ENCODE results near the gene CSTB. TPM values are rescaled to one million over a fixed set of nuclear protein-coding genes. Genes with fewer than 3 reads are reported as not detected.

Gene CSTB
- polyA plus RNA-seq, 1 experiment = 58.2 TPM

DNA sequence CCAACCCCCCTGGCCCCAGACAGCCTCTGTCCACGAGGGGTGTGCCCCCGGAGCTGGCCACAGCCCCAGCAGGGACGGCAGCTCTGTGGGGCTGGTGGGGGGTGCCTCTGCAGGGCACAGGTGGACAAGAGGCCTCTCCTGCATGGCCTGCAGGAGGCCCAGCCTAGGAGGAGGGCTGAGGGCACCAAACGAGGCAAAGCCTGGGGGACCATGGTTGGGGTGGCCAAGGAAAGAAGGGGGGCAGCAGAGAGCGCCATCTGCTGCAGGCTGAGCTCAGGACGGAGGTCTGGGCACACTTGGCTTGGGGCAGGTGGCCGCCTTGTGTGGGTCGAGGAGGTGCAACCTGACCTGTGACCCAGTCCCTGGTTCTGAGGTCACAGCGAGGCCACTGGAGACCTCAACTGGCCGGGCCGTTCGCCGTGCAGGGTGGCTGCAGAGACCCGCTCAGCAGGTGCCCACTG is 40.5 kb upstream of the CSTB start:
- CTCF ChIA-PET = interaction anchor here (0.6 to 1.6 kb wide), 2 partner anchors 10 to 28 kb away, joined by 4 to 6 read pairs; no protein-coding TSS in a partner anchor

GRCh38 chr21:43815991-43816390 is 39.9 kb upstream of the CSTB start:
- POLR2A ChIA-PET = no interaction called here
- no peak for TF ChIP-seq CTCF (IDR thresholded peaks at IDR 0.05; ENCODE audit: insufficient read depth, low read depth, low read length)

More for the DNA sequence above, 40.5 kb upstream of the CSTB start:
- Histone ChIP-seq H3K27me3 (ENCODE audit: control insufficient read depth, insufficient read depth, low read length) (peaks cover 3% of the 10 kb centered on the region; the same call in 1 of the 2 replicates), H3K36me3 (ENCODE audit: control insufficient read depth, insufficient read depth, low read length) (no peaks in the 10 kb centered on the region), H3K4me3 (ENCODE audit: low read depth, low read length) (no peak overlapping the region)
- DNase-seq (ENCODE audit: low read depth) = no peak
- no peak for TF ChIP-seq CTCF (IDR thresholded peaks at IDR 0.05; ENCODE audit: insufficient read depth, low read depth, low read length)
- POLR2A ChIA-PET = no interaction called here

DNA sequence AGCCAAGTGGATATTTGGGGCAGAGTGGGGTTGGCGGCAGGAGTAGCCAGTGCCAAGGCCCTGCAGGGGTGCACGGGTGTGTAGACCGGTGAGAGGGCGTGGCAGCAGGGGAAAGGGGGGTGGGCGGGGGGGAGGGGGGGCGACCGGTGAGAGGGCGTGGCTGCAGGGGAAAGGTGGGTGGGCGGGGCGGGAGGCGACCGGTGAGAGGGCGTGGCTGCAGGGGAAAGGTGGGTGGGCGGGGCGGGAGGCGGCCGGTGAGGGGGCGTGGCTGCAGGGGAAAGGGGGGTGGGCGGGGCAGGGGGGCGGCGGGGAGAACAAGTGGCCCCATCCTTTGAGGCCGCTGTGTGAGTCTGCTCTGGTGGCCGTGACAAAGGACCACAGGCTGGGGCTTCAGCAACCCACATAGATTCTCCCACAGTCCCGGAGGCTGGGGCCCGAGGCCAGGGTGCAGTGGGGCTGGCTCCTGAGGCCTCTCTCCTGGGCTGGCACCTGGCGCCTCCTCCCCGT is 39.1 kb upstream of the CSTB start:
- no peaks in the 10 kb centered on the region for H3K36me3 ChIP-seq (ENCODE audit: control insufficient read depth, insufficient read depth, low read length)
- CTCF ChIA-PET = no interaction called here
- TF ChIP-seq CTCF (IDR thresholded peaks at IDR 0.05; ENCODE audit: insufficient read depth, low read depth, low read length) = no peak
- peaks cover 3% of the 10 kb centered on the region; the same call in 1 of the 2 replicates for H3K27me3 ChIP-seq (ENCODE audit: control insufficient read depth, insufficient read depth, low read length)
- H3K4me3 ChIP-seq (ENCODE audit: low read depth, low read length) = no peak overlapping the region
- DNase-seq (ENCODE audit: low read depth) = no peak
- POLR2A ChIA-PET = no interaction called here

More at GRCh38 chr21:43815991-43816390, 39.9 kb upstream of the CSTB start:
- CTCF ChIA-PET = no interaction called here
- H3K27me3 ChIP-seq (ENCODE audit: control insufficient read depth, insufficient read depth, low read length) = peaks cover 3% of the 10 kb centered on the region; the same call in 1 of the 2 replicates
- no peak overlapping the region for H3K4me3 ChIP-seq (ENCODE audit: low read depth, low read length)
- H3K36me3 ChIP-seq (ENCODE audit: control insufficient read depth, insufficient read depth, low read length) = no peaks in the 10 kb centered on the region
- DNase-seq (ENCODE audit: low read depth) = no peak

DNA sequence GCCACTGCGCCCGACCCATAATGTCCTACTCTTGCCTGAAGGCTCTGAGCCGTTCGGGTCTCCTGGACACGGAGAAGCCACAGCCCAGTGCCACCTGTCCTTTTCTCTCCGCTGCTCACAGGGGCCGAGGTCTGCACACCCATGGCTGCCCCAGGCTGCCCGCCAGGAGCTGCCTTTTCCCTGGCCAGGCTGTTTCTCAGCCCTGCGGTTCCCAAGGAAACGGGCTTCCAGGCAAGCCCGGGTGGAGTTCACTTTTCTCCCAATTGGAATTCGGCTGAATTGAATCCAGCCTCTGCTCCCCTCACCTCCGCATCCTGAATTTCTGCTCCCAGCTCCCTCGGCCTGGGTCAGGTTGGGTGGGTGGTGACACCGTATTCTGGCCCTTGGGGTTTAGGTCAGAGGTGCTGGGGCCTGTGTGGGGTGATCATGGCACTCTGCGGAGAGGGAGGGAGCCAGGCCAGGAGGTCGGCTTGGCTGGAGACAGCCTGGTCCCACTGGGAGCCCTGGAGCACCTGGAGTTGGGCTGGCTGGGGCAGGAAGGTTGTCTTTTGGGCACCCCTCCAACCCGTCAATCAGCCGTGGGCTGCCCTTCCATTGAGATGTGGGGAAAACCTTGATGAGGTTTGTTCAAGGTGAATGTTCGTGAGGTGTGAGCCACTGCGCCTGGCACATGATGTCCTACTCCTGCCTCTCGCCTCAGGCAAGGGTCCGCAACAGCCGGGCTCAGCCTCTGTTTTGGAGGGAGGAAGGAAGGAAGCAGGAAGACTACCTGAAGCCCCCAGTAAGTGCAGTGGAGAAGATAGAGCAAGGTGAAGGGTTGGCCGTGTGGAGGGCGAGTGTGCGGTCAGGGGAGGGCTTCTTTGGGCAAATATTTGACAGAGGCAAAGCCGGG is 38.4 kb upstream of the CSTB start:
- no peak for TF ChIP-seq CTCF (IDR thresholded peaks at IDR 0.05; ENCODE audit: insufficient read depth, low read depth, low read length)
- DNase-seq (ENCODE audit: low read depth) = no peak
- no peak overlapping the region for H3K4me3 ChIP-seq (ENCODE audit: low read depth, low read length)
- POLR2A ChIA-PET = no interaction called here
- CTCF ChIA-PET = interaction anchor here (1.4 kb wide), 2 partner anchors 23 to 170 kb away, joined by 3 read pairs; no protein-coding TSS in a partner anchor
- no peaks in the 10 kb centered on the region for H3K36me3 ChIP-seq (ENCODE audit: control insufficient read depth, insufficient read depth, low read length)
- H3K27me3 ChIP-seq (ENCODE audit: control insufficient read depth, insufficient read depth, low read length) = peaks cover 3% of the 10 kb centered on the region; the same call in 1 of the 2 replicates

DNA sequence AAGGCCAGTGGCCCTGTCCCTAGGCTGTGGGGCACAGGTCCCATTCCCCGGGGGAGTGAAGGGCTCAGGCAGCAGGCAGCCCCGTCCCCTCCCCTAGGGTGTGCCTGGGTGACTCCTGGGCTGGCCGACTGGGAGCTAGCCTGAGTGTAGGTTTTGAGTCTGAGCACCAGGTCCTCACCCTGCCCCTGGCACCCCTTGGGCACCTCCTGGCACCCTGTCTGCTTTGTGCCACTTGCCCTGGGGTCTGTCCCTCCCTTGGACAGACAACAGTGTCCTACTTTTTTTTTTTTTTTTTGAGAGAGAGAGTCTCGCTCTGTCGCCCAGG is 37.5 kb upstream of the CSTB start:
- DNase-seq (ENCODE audit: low read depth) = no peak
- CTCF ChIA-PET = interaction anchor here (1.4 kb wide), 2 partner anchors 24 to 171 kb away, joined by 3 read pairs; no protein-coding TSS in a partner anchor
- Histone ChIP-seq H3K36me3 (ENCODE audit: control insufficient read depth, insufficient read depth, low read length) (no peaks in the 10 kb centered on the region), H3K4me3 (ENCODE audit: low read depth, low read length) (no peak overlapping the region), H3K27me3 (ENCODE audit: control insufficient read depth, insufficient read depth, low read length) (peaks cover 3% of the 10 kb centered on the region; the same call in 1 of the 2 replicates)
- no peak for TF ChIP-seq CTCF (IDR thresholded peaks at IDR 0.05; ENCODE audit: insufficient read depth, low read depth, low read length)
- POLR2A ChIA-PET = no interaction called here
